Dedifferentiated amniotic fluid mesenchymal stem cell (primary cell): ENCODE data around the gene IQSEC1.

Source experiments
- DNase-seq: peaks from one replicate; pipeline ENCODE4 v3.0.0-alpha.2; 2016; ENCODE audit errors: extremely low spot score

The IQSEC1 gene

GRCh38 chr3:13107661-13108060, 34.4 kb upstream of the IQSEC1 start:
- no peak for DNase-seq

GRCh38 chr3:13106308-13107001, 33.2 kb upstream of the IQSEC1 start:
- peak; percentile 22 for DNase-seq

- DNase-seq: no peak
These were observed 32.6 kb upstream of the IQSEC1 start for GRCh38 chr3:13105896-13106250.

- no peak for DNase-seq
These were observed 32.1 kb upstream of the IQSEC1 start for GRCh38 chr3:13105181-13105895.

GRCh38 chr3:13104511-13104910, 31.3 kb upstream of the IQSEC1 start:
- no peak for DNase-seq

- DNase-seq: no peak
These were observed 30.3 kb upstream of the IQSEC1 start for GRCh38 chr3:13103416-13104058.

- no peak for DNase-seq
These were observed 29.4 kb upstream of the IQSEC1 start for GRCh38 chr3:13102386-13103345.

GRCh38 chr3:13099707-13100106, 26.5 kb upstream of the IQSEC1 start:
- no peak for DNase-seq

- no peak for DNase-seq
These were observed 25.2 kb upstream of the IQSEC1 start for GRCh38 chr3:13098192-13098988.

GRCh38 chr3:13096356-13096755, 23.1 kb upstream of the IQSEC1 start:
- DNase-seq: no peak

GRCh38 chr3:13095408-13095937, 22.2 kb upstream of the IQSEC1 start:
- DNase-seq: no peak

GRCh38 chr3:13093687-13094086, 20.5 kb upstream of the IQSEC1 start:
- no peak for DNase-seq

- DNase-seq: no peak
These were observed 19.7 kb upstream of the IQSEC1 start for GRCh38 chr3:13092621-13093617.

- DNase-seq: peak; percentile 35
These were observed 18.8 kb upstream of the IQSEC1 start for GRCh38 chr3:13091898-13092611.

GRCh38 chr3:13088028-13089006, 15.1 kb upstream of the IQSEC1 start:
- no peak for DNase-seq

- DNase-seq: no peak
These were observed 14.2 kb upstream of the IQSEC1 start for GRCh38 chr3:13087320-13087990.

GRCh38 chr3:13086531-13086981, 13.3 kb upstream of the IQSEC1 start:
- DNase-seq: no peak
